Cardiac fibroblast (primary cell): Measurements from ENCODE around the gene SYN1.
"Not testable (repeated sequence)": the region's sequence is repeated elsewhere in the genome, so short reads cannot be mapped to it uniquely, and the experiment has no call there.

Source experiments
- DNase-seq, 2 donors: peaks; one replicate each; pipeline versions ENCODE4 v3.0.0 to v3.0.0-alpha.2; 2010; ENCODE audit warnings: low read depth in 2 of 2
- H3K4me3 ChIP-seq, 2 donors: replicated peaks in 1 of 2; 1 replicate in 1 of 2; 2 replicates in 1 of 2; pipeline ENCODE4 v1.5.1; 2011; ENCODE audit warnings: low read depth in 2 of 2, low read length in 2 of 2, mild to moderate bottlenecking in 2 of 2, moderate library complexity in 1 of 2
- CTCF ChIP-seq: IDR thresholded peaks from one replicate; pipeline ENCODE4 v1.5.1; 2011; ENCODE audit warnings: low read depth, mild to moderate bottlenecking, low read length, inconsistent platforms

SYN1 gene

GRCh38 chrX:47612418-47612817 lies 7.2 kb downstream of the SYN1 start:
- TF ChIP-seq CTCF = no peak
- H3K4me3 ChIP-seq = no peak overlapping the region
- no peak for DNase-seq

- TF ChIP-seq CTCF = no peak
- DNase-seq = no peak
- H3K4me3 ChIP-seq = no peak overlapping the region
Observed at GRCh38 chrX:47611926-47612325, 7.7 kb downstream of the SYN1 start.

GRCh38 chrX:47611489-47611888 lies 8.2 kb downstream of the SYN1 start:
- no peak for DNase-seq
- TF ChIP-seq CTCF = no peak
- no peak overlapping the region for H3K4me3 ChIP-seq

- TF ChIP-seq CTCF = no peak
- no peak overlapping the region for H3K4me3 ChIP-seq
- DNase-seq = peak; percentile 8 to 52
Observed at GRCh38 chrX:47610511-47610910, 9.1 kb downstream of the SYN1 start.

- DNase-seq = peak in 1 of 2 donors; percentile 16
- no peak overlapping the region for H3K4me3 ChIP-seq
- no peak for TF ChIP-seq CTCF
Observed at GRCh38 chrX:47608130-47608810, 11.4 kb downstream of the SYN1 start.

GRCh38 chrX:47607091-47607490 lies 12.6 kb downstream of the SYN1 start:
- no peak for TF ChIP-seq CTCF
- H3K4me3 ChIP-seq = no peak overlapping the region

GRCh38 chrX:47605024-47605423 lies 14.6 kb downstream of the SYN1 start:
- no peak for TF ChIP-seq CTCF
- DNase-seq = no peak
- no peak overlapping the region for H3K4me3 ChIP-seq

More at GRCh38 chrX:47607091-47607490, 12.6 kb downstream of the SYN1 start:
- peak in 1 of 2 donors; percentile 36 for DNase-seq

GRCh38 chrX:47603125-47603524 lies 16.5 kb downstream of the SYN1 start:
- H3K4me3 ChIP-seq, DNase-seq: not testable (repeated sequence)
